Fibroblast of lung (primary cell): ENCODE measurements around the gene PIP5KL1.

Experiments
- CTCF ChIP-seq, 2 donors: IDR thresholded peaks in 1 of 2; conservative IDR thresholded peaks in 1 of 2; 1 replicate in 1 of 2; 2 replicates in 1 of 2; pipeline ENCODE4 v1.5.1; 2011 to 2012; ENCODE audit warnings: low read length in 2 of 2, control low read depth in 1 of 2, inconsistent platforms in 1 of 2, low read depth in 1 of 2, mild to moderate bottlenecking in 1 of 2
- EZH2 ChIP-seq: IDR thresholded peaks from 2 replicates; pipeline ENCODE4 v1.5.1; 2012; ENCODE audit warnings: low read length, control low read depth, mild to moderate bottlenecking; ENCODE audit errors: missing control alignments

- TF ChIP-seq CTCF (conservative IDR thresholded peaks at IDR 0.05 in 1 of 2, IDR thresholded peaks at IDR 0.05 in 1 of 2; ENCODE audit: low read depth in 1 of 2, low read length in 2 of 2): no peak
- TF ChIP-seq EZH2: no peak
Measured at GRCh38 chr9:127938298-127938690, 7.7 kb upstream of the PIP5KL1 start.
